SK-N-MC (cell line): ENCODE measurements around the gene CFAP45.
"Not testable (repeated sequence)": the region's sequence is repeated elsewhere in the genome, so short reads cannot be mapped to it uniquely, and the experiment has no call there.

Experiments used
- DNase-seq: peaks from one replicate; pipeline ENCODE4 v3.0.0-alpha.2; 2011; ENCODE audit warnings: low read depth, low spot score
- H3K27ac ChIP-seq: fragments of 200-600 bp; sonication (generic); 2 replicates; pipeline ENCODE4 v1.5.1; 2016; ENCODE audit warnings: mixed run types
- H3K36me3 ChIP-seq: fragments of 200-600 bp; sonication (generic); 2 replicates; pipeline ENCODE4 v1.6.1; 2017; ENCODE audit warnings: antibody characterized with exemption, low read length, mixed read lengths; ENCODE audit not compliant: insufficient read depth
- H3K4me3 ChIP-seq: fragments of 200-600 bp; sonication (generic); 2 replicates; pipeline ENCODE4 v1.5.1; 2016
- H3K9ac ChIP-seq: fragments of 200-600 bp; sonication (generic); 2 replicates; pipeline ENCODE4 v1.8.0; 2017; ENCODE audit warnings: mixed run types, mixed read lengths; ENCODE audit not compliant: insufficient read length
- H3K9me3 ChIP-seq: fragments of 200-600 bp; sonication (generic); 2 replicates; pipeline ENCODE4 v1.6.1; 2017; ENCODE audit warnings: low read depth, mild to moderate bottlenecking, antibody characterized with exemption, low read length, moderate library complexity, mixed read lengths
- EZH2 ChIP-seq: fragments of 200-600 bp; sonication (generic); IDR thresholded peaks from one replicate; pipeline ENCODE4 v1.6.1; 2017; ENCODE audit warnings: antibody characterized with exemption
- FOXP2 ChIP-seq: optimal IDR thresholded peaks from 2 replicates; pipeline ENCODE3; 2011; ENCODE audit warnings: mild to moderate bottlenecking, moderate library complexity; ENCODE audit not compliant: insufficient read depth; ENCODE audit errors: extremely low read length, control extremely low read depth
- POLR2AphosphoS5 ChIP-seq: IDR thresholded peaks from 2 replicates; pipeline ENCODE4 v1.6.1; 2012; ENCODE audit warnings: mild to moderate bottlenecking, low read depth, low read length, borderline replicate concordance

The CFAP45 gene

DNA sequence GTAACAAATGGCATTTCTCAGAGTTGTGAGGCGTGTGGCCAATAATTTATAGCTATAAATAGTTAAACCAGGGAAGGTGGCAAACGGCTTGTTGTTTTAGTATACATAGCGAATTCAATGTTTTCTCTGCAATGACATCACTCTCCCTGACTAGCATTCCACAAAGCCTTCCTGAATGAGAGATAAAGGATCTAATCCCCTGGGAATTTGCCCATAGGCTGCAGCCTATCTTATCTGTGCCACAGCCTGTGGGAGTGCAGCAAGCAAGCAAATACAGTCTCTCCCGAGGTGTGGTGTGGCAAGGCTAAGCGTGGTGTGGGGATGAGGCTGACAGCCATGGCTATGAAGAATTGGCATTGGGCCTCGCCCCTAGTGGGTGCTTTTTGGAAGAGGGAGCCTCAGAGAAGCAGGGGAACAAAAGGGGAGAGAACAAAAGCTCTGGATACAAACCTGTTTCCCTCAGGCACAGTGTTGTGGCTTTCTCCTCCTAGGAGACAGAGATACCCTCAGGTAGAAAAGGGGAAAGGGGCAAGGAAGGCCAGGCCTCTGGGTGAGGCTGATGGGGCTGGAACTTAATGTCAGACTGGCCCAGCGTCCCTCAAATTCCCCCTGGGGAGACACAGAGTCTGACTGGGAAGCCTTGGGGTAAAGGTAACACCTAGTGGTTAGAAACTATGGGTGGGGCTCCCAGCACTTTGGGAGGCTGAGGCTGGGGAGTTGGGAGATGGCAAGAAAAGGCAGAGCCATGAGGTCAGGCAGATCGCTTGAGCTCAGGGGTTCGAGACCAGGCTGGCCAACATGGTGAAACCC is 16.5 kb upstream of the CFAP45 start:
- Histone ChIP-seq H3K36me3 (peaks cover 9% of the 10 kb centered on the region; the same call in 1 of the 2 replicates), H3K9me3 (no peaks in the 10 kb centered on the region), H3K9ac (no peak overlapping the region), H3K4me3 (peak overlapping the region; percentile 30; the same call in 1 of the 2 replicates), H3K27ac (no peak overlapping the region)
- peak; percentile 45 for DNase-seq
- TF ChIP-seq EZH2 (no peak), POLR2AphosphoS5 (no peak), FOXP2 (no peak)

DNA sequence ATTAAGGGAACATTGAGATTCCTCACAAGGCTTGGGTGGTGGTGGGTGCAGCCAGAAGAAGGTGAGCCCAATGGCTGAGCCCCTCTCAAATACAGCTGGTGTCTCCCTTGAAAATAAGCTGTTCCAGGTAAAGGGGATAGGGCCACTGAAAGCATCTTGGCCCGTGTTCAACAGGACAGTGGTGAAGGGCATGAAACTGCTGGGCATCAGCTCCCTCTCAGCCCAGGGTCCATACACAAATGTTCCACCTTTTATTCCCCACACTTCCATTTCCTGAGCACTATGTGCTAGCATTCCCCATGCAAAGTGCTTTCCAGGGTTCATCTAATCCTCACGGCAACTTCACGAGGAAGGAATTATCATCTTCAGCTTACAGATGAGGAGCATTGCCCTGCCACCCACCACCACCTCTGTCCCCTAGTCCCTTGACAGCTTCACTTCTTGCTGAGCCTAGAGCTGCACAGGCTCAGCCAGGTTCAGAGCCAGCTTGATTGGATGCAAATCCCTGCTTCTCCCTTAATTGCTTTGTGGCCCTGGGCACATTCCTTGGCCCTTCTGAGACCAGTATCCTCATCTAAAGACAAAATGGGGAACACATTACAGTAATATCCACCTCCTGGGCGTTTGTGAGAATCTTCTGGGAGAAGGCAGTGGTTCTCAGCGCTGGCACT is 15.7 kb upstream of the CFAP45 start:
- Histone ChIP-seq H3K36me3 (peaks cover 9% of the 10 kb centered on the region; the same call in 1 of the 2 replicates), H3K9ac (no peak overlapping the region), H3K4me3 (peak overlapping the region; percentile 30; the same call in 1 of the 2 replicates), H3K27ac (no peak overlapping the region), H3K9me3 (no peaks in the 10 kb centered on the region)
- TF ChIP-seq POLR2AphosphoS5 (no peak), FOXP2 (no peak)
- DNase-seq, result no peak

DNA sequence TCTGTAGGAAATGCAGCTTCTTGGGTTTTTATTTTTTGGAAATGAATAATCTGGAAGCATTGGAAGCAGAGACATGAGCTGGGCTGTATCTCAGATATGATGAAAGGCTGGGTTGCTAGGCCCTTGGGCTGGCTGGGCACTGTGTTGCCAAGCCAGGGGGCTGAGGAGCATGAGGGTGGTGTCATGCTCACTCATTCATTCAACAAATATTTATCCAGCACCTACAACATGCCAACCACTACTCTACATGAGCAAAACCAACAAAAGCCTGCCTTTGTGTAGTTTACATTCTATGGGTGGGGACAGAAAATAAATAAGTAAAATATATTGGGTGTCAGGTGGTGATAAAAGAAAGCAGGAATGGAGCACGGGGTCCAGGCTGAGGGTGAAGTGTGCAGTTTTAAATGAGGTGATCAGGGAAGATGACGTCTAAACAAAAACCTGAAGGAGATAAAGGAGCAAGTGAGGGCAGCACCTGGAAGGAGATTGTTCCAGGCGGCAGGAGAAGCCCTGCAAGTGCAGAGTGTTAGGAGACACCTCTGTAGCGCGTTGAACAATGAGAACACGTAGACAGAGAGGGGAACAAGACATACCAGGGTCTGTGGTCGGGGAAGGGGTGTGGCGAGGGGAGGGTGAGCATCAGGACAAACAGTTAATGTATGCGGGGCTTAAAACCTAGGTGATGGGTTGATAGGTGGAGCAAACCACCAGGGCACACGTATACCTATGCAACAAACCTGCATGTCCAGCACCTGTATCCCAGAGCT is 14.5 kb upstream of the CFAP45 start:
- Histone ChIP-seq H3K4me3 (no peak overlapping the region), H3K36me3 (peaks cover 3% of the 10 kb centered on the region; the same call in 1 of the 2 replicates), H3K27ac (no peak overlapping the region), H3K9me3 (no peaks in the 10 kb centered on the region), H3K9ac (no peak overlapping the region)
- TF ChIP-seq POLR2AphosphoS5, result no peak
- TF ChIP-seq EZH2, result no peak
- no peak for TF ChIP-seq FOXP2
- DNase-seq, result no peak

DNA sequence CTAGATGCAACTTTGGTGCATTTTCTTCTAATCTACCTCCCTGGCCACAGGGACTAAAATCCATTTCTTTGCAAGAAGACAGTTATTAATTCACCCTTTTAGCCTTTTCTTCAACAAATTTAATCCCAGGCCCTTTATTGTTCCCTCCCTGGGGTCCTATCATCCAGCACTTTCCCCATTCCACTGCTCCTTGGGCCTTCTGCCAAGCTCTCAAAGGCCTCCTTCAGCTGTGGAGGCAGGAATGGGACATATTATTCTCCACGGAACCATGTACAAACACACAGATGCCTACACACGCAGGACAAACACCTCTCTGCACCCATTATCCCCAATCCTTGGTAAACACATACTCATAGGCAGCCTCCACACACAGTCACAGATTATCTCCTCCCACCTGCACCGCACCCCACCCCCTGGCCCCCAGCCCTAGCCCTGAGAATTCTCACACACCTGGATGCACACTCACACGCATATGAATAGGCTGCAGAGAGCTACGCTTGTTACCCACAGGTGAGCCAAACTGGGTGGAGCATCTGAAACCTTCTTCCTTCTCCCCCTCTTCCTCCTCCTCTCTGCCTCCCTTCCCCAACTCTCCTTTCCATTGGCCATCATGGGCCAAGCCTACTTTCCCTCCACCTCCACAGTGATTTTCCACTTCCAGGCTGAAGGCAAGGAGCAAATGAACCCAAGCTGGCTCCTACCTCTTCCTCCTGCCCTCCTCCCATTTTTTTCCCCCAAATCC is 13.7 kb upstream of the CFAP45 start:
- Histone ChIP-seq H3K27ac (no peak overlapping the region), H3K9me3 (no peaks in the 10 kb centered on the region), H3K36me3 (no peaks in the 10 kb centered on the region), H3K4me3 (no peak overlapping the region), H3K9ac (no peak overlapping the region)
- TF ChIP-seq POLR2AphosphoS5 (no peak), FOXP2 (no peak)
- no peak for DNase-seq

DNA sequence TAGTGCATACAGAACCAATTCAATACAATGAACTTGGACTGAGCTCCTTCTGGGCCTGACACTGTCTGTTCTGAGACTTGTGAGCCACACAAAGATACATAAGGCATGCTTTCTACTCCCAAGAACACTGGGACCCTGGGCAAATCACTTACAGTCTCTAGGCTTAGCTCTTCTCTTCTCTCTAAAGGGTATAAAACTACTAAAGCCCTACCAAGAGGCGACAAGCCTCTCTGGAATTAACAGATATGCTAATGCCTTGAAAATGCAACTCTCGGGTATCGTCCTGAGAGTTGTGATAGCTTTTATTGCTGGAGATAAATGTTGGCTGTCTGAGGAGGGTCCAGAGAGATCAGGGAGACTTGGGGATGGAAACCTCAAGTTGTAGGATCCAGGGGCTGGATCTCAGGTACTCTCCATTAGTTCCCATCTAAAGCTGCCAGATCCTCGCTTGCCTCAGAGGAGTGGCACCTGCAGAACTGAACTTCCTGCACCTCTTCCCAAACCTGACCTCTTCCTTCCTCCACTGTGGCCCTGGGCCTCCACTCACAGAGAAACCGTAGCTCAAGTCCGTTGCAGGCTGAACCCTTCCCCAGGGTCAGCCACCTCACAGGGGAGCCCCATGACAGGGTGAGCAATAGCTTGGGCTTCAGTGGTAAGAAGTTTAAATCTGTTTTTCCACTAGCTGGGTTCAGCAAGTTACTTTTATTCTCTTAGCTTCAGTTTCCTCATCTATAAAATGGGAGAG is 11.5 kb upstream of the CFAP45 start:
- TF ChIP-seq EZH2 (no peak), POLR2AphosphoS5 (no peak), FOXP2 (no peak)
- Histone ChIP-seq H3K27ac (no peak overlapping the region), H3K9ac (no peak overlapping the region), H3K9me3 (no peaks in the 10 kb centered on the region), H3K36me3 (no peaks in the 10 kb centered on the region), H3K4me3 (no peak overlapping the region)
- DNase-seq, result no peak

DNA sequence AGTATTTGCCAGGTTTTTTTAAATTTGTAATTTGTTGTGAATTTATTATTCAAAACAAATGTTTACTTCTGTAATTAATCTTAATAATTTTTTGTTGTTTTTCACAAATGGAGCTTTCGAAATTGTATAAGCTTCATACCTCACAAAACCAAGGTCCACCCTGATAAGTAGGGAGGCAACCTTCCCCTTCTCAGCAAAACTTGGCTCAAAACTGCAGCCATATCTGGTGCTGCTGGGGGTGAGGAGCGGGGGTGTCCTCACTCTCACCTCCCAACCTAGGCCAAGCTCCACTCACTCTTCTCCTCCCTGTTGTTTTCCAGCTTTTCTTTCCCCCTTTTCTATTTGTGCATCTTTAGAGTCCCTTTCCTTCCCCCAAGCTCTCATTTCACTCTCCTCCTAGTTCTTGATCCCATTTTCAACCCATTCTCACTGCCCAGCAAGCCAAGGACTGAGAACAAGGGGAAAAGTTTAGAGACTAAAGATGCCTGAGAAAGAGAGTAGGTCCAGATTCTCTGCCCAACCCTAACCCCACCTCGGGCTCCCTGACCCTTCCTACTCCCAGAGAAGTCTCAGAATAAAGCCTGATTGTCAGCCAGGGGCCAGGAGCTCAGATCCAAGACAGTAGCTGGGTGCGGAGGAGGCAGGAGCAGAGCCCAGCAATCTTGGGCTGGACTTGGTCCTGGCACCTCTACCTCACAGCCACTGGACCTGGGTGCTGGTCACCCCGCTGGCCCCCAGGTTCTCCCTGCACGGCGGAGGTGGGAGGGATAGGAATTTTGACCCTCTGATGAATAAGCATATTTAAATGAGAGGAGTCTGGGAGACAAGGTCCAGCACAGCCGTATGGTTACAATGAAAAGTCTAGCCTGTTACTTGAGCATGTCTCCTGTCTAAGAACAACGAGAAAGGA is 8.3 kb upstream of the CFAP45 start:
- Histone ChIP-seq H3K27ac (no peak overlapping the region), H3K9ac (no peak overlapping the region), H3K4me3 (no peak overlapping the region), H3K9me3 (no peaks in the 10 kb centered on the region), H3K36me3 (no peaks in the 10 kb centered on the region)
- TF ChIP-seq FOXP2, result no peak
- no peak for TF ChIP-seq POLR2AphosphoS5
- no peak for TF ChIP-seq EZH2
- DNase-seq, result no peak

DNA sequence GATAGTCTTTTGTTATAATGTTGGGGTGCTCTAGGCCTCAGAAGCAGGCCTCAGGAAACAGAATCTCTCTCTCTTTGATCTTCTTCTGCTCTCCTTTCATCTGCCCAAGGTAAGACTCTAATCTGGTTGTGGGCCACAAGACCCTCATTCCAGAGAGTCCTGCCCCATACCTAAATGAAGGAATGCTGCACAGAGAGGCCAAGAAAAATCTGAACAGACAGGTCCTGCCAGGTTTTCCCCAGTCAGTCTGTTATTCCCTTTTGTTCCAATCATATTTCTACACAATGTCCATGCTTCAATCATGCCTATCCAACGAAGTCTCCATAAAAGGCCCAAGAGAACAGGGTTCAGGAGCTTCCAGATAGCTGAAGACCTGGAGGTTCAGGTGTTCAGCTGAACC is 7.0 kb upstream of the CFAP45 start:
- H3K9me3 ChIP-seq, result no peaks in the 10 kb centered on the region
- H3K4me3 ChIP-seq, result no peak overlapping the region
- H3K27ac ChIP-seq, result no peak overlapping the region
- TF ChIP-seq EZH2 (no peak), POLR2AphosphoS5 (no peak), FOXP2 (no peak)
- H3K36me3 ChIP-seq, result no peaks in the 10 kb centered on the region
- H3K9ac ChIP-seq, result no peak overlapping the region
- no peak for DNase-seq

DNA sequence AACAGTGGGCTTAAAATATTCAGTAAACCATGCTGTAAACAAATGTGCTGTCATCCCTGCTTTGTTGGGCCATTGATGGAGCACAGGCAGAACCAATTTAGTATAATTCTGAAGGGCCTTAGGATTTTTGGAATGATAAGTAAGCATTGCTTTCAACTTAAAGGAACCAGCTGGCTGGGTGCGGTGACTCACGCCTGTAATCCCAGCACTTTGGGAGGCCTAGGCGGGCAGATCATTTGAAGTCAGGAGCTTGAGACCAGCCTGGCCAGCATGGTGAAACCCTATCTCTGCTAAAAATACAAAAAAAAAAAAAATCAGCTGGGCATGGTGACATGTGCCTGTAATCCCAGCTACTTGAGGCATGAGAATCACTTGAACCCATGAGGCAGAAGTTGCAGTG is 4.1 kb upstream of the CFAP45 start:
- H3K36me3 ChIP-seq, H3K9me3 ChIP-seq, DNase-seq, H3K9ac ChIP-seq, H3K27ac ChIP-seq, H3K4me3 ChIP-seq: not testable (repeated sequence)
